ENCODE results near the gene DLGAP4. TPM values are rescaled to one million over a fixed set of nuclear protein-coding genes. Genes with fewer than 3 reads are reported as not detected.

The DLGAP4 gene
- total and polyA plus RNA-seq, 2 experiments from 2014 or later, result 14.3 to 68.1 TPM

DNA sequence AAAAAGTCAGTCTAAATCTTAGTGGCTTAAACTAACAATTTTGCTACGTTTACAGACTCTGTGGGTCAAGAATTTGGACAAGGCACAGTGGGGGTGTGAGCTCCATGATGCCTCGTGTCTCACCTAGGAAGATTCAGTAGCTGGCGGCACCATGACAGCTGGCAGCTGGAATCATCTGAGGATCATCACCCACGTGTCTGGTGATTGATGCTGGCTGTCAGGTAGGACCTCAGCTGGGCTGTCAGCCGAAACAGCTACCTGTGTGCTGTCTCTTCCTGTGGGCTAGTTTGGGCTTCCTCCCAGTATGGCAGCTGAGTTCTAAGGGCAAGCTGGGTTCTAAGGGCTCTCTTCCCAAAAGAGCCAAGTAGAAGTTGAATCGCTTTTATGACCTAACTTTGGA is 26.4 kb upstream of the DLGAP4 start:
- H3F3A ChIP-seq (ENCODE audit: insufficient read depth), result no peaks in the 10 kb centered on the region
- peaks cover 76% of the 10 kb centered on the region for H3K27me3 ChIP-seq (replicated peaks; ENCODE audit: insufficient read depth)
- no peaks in the 10 kb centered on the region for H3K79me2 ChIP-seq (ENCODE audit: insufficient read depth)
- 40 to 42% methylated on average over 6 of the region's 6 CpGs for WGBS, 2 experiments (ENCODE audit: low coverage in 1 of 2, low lambda C conversion rate in 2 of 2, missing lambda C conversion rate in 2 of 2)
- no peak overlapping the region for H3K4me3 ChIP-seq
- no peak for DNase-seq
- no peak overlapping the region for H3K27ac ChIP-seq
- no peaks in the 10 kb centered on the region for H4K20me1 ChIP-seq (ENCODE audit: insufficient read depth)
- no peaks in the 10 kb centered on the region for H3K4me1 ChIP-seq (ENCODE audit: insufficient read depth)
- no peak overlapping the region for H3K4me2 ChIP-seq (ENCODE audit: unreplicated experiment)
- H3K36me3 ChIP-seq (ENCODE audit: low read depth), result no peaks in the 10 kb centered on the region
- no peaks in the 10 kb centered on the region for H3K9me2 ChIP-seq (ENCODE audit: insufficient read depth)
- TF ChIP-seq EZH2 (IDR thresholded peaks at IDR 0.05; ENCODE audit: insufficient read depth, poor library complexity, severe bottlenecking) (no peak), EZH2phosphoT487 (IDR thresholded peaks at IDR 0.05; ENCODE audit: insufficient read depth, low read depth) (no peak)
- no peak overlapping the region for H3K9ac ChIP-seq
- in situ Hi-C loops (cut with MboI), result no loop called here
- no peaks in the 10 kb centered on the region for H3K9me3 ChIP-seq (ENCODE audit: low read depth)
- H2AFZ ChIP-seq, result no peak overlapping the region

DNA sequence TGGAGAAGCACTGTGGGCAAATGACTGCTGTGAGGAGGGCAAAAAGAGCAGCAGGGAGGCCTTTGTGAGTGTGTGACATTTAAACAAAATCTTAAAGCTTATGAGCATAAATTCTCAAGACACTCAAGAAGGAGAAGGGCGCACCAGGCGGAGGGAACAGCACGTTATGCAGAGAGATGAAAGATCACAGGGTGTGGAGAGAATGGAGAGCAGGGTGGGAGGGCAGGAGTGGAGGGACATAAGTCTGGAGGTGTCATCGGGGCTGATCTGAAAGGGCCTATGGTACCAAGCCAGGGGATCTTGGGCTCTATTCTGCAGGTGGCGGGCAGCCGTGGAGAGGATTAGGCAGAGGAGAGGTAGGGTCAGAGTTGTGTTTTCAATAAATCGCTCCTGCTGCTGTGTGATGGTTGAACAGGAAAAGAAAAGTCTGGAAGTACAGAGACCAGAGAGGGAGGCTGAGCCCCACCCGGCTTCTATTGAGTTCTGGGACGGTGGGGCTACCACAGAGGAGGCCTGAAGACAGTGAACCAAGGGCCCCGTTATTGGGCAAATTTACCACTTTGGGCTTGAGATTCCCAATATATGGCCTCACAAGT is 24.3 kb upstream of the DLGAP4 start:
- Histone ChIP-seq H3K9me3 (ENCODE audit: low read depth) (no peaks in the 10 kb centered on the region), H2AFZ (no peak overlapping the region), H3F3A (ENCODE audit: insufficient read depth) (no peaks in the 10 kb centered on the region), H4K20me1 (ENCODE audit: insufficient read depth) (no peaks in the 10 kb centered on the region), H3K27me3 (replicated peaks; ENCODE audit: insufficient read depth) (peaks cover 78% of the 10 kb centered on the region), H3K4me1 (ENCODE audit: insufficient read depth) (no peaks in the 10 kb centered on the region), H3K9ac (no peak overlapping the region), H3K4me3 (no peak overlapping the region), H3K36me3 (ENCODE audit: low read depth) (no peaks in the 10 kb centered on the region), H3K4me2 (ENCODE audit: unreplicated experiment) (no peak overlapping the region), H3K79me2 (ENCODE audit: insufficient read depth) (no peaks in the 10 kb centered on the region), H3K27ac (no peak overlapping the region), H3K9me2 (ENCODE audit: insufficient read depth) (no peaks in the 10 kb centered on the region)
- 53 to 61% methylated on average over 9 to 10 of the region's 10 CpGs for WGBS, 2 experiments (ENCODE audit: low coverage in 1 of 2, low lambda C conversion rate in 2 of 2, missing lambda C conversion rate in 2 of 2)
- in situ Hi-C loops (cut with MboI), result no loop called here
- DNase-seq, result no peak
- TF ChIP-seq EZH2 (IDR thresholded peaks at IDR 0.05; ENCODE audit: insufficient read depth, poor library complexity, severe bottlenecking), result no peak
- no peak for TF ChIP-seq EZH2phosphoT487 (IDR thresholded peaks at IDR 0.05; ENCODE audit: insufficient read depth, low read depth)

DNA sequence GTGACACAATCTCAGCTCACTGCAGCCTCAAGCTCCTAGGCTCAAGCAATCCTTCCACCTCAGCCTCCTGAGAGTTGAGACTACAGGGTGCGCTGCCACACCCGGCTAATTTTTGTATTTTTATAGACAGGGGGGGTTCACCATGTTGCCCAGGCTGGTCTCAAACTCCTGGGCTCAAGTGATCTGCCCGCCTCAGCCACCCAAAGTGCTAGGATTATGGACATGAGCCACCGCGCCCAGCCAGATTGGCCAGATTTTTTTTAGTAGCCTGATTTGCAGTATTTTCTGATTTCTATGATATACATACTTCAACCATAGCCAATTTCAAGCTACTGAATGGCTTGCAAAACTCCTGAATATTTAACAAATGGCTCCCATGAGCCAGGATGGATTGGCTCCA is 21.4 kb upstream of the DLGAP4 start:
- WGBS, 2 experiments (ENCODE audit: low coverage in 1 of 2, low lambda C conversion rate in 2 of 2, missing lambda C conversion rate in 2 of 2), result 50 to 59% methylated on average over 5 of the region's 5 CpGs
- no peaks in the 10 kb centered on the region for H3K79me2 ChIP-seq (ENCODE audit: insufficient read depth)
- no peaks in the 10 kb centered on the region for H4K20me1 ChIP-seq (ENCODE audit: insufficient read depth)
- H2AFZ ChIP-seq, result no peak overlapping the region
- no peaks in the 10 kb centered on the region for H3F3A ChIP-seq (ENCODE audit: insufficient read depth)
- DNase-seq, result no peak
- no peaks in the 10 kb centered on the region for H3K9me3 ChIP-seq (ENCODE audit: low read depth)
- in situ Hi-C loops (cut with MboI), result no loop called here
- no peak for TF ChIP-seq EZH2 (IDR thresholded peaks at IDR 0.05; ENCODE audit: insufficient read depth, poor library complexity, severe bottlenecking)
- TF ChIP-seq EZH2phosphoT487 (IDR thresholded peaks at IDR 0.05; ENCODE audit: insufficient read depth, low read depth), result no peak
- H3K36me3 ChIP-seq (ENCODE audit: low read depth), result no peaks in the 10 kb centered on the region
- H3K4me2 ChIP-seq (ENCODE audit: unreplicated experiment), result no peak overlapping the region
- no peaks in the 10 kb centered on the region for H3K9me2 ChIP-seq (ENCODE audit: insufficient read depth)
- no peak overlapping the region for H3K27ac ChIP-seq
- H3K9ac ChIP-seq, result no peak overlapping the region
- H3K4me3 ChIP-seq, result no peak overlapping the region
- H3K27me3 ChIP-seq (replicated peaks; ENCODE audit: insufficient read depth), result peaks cover 65% of the 10 kb centered on the region
- H3K4me1 ChIP-seq (ENCODE audit: insufficient read depth), result no peaks in the 10 kb centered on the region

DNA sequence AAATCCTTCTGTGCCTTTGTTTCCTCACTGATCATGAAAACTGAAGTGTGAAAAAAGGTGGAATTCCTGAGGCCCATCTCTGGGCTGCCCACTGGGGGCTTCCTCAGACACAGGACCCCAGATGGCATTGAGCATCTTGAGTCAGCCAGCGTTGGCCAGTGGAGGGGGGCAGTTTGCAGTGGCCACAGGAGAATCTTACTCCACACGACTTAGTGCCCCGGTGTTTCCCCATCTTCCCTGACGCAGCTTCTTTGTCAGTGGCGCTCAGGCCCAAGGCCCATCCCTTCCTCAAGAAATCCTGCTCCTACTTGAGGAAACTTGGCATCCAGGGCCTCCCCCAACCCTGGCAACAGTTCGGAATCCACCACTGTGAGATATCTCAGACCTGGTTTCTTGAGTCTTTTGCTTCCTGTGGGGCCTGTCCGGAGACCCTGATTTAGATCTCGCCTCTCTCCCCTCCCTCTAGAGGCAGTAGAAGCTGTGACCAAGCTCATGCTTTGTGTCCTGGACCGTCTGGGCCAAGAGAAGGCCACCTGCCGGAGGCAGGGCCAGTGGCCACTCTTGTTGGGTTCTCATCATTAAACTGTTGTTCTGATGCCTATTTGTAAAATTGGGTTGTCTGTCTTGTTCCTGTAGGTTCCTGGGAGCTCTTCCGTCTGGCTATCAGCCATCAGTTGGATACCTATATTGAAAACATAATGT is 20.2 kb upstream of the DLGAP4 start:
- Histone ChIP-seq H3K27ac (no peak overlapping the region), H3K9me2 (ENCODE audit: insufficient read depth) (no peaks in the 10 kb centered on the region), H3K9ac (no peak overlapping the region), H3K27me3 (replicated peaks; ENCODE audit: insufficient read depth) (peaks cover 62% of the 10 kb centered on the region), H3K79me2 (ENCODE audit: insufficient read depth) (no peaks in the 10 kb centered on the region), H3K9me3 (ENCODE audit: low read depth) (no peaks in the 10 kb centered on the region), H3F3A (ENCODE audit: insufficient read depth) (no peaks in the 10 kb centered on the region), H3K4me2 (ENCODE audit: unreplicated experiment) (no peak overlapping the region), H4K20me1 (ENCODE audit: insufficient read depth) (no peaks in the 10 kb centered on the region), H2AFZ (no peak overlapping the region), H3K36me3 (ENCODE audit: low read depth) (no peaks in the 10 kb centered on the region), H3K4me1 (ENCODE audit: insufficient read depth) (no peaks in the 10 kb centered on the region), H3K4me3 (no peak overlapping the region)
- DNase-seq, result no peak
- TF ChIP-seq EZH2 (IDR thresholded peaks at IDR 0.05; ENCODE audit: insufficient read depth, poor library complexity, severe bottlenecking) (no peak), EZH2phosphoT487 (IDR thresholded peaks at IDR 0.05; ENCODE audit: insufficient read depth, low read depth) (no peak)
- WGBS, 2 experiments (ENCODE audit: low coverage in 1 of 2, low lambda C conversion rate in 2 of 2, missing lambda C conversion rate in 2 of 2), result 53% methylated on average over 11 of the region's 11 CpGs
- in situ Hi-C loops (cut with MboI), result no loop called here
